Psoas muscle (tissue), 8 donors: ENCODE results near the gene SLC24A3. TPM values are rescaled to one million over a fixed set of nuclear protein-coding genes. Genes with fewer than 3 reads are reported as not detected.

ENCODE experiments used
- ATAC-seq, 4 donors: fragments of 200-7000 bp; cut with Tn5 transposase; one replicate each; pipeline ENCODE4 v1.9.1; 2020; ENCODE audit warnings: moderate library complexity in 3 of 4, mild to moderate bottlenecking in 2 of 4
- DNase-seq, 2 donors: peaks; one replicate each; pipeline ENCODE4 v3.0.0-alpha.2; 2020
- H3K27ac ChIP-seq: fragments of 200-600 bp; one replicate; pipeline ENCODE4 v1.8.0; 2022
- H3K27me3 ChIP-seq, 3 donors: fragments of 200-600 bp in 1 of 3; one replicate each; pipeline versions ENCODE4 v1.6.1 to v1.8.0; 2013 to 2022; ENCODE audit warnings: low read length in 2 of 3, mild to moderate bottlenecking in 2 of 3, moderate library complexity in 1 of 3; ENCODE audit not compliant: insufficient read depth in 3 of 3
- H3K36me3 ChIP-seq, 2 donors: fragments of 200-600 bp in 1 of 2; one replicate each; pipeline versions ENCODE4 v1.6.1 to v1.8.0; 2013 to 2022; ENCODE audit warnings: low read depth in 1 of 2, mild to moderate bottlenecking in 1 of 2, moderate library complexity in 1 of 2; ENCODE audit not compliant: insufficient read depth in 1 of 2
- H3K4me1 ChIP-seq: fragments of 200-600 bp; one replicate; pipeline ENCODE4 v1.8.0; 2022
- H3K4me3 ChIP-seq: fragments of 200-600 bp; one replicate; pipeline ENCODE4 v1.8.0; 2022; ENCODE audit warnings: mild to moderate bottlenecking
- H3K9me3 ChIP-seq: fragments of 200-600 bp; one replicate; pipeline ENCODE4 v1.8.0; 2022
- WGBS, 3 donors: extraction: QIAGEN DNeasy Blood & Tissue Kit; methylation state at CpG; one replicate each; pipeline versions ENCODE4 v1.1.6 to v1.1.7; 2013; 5-methylcytosine and 5-hydroxymethylcytosine counted together
- intact Hi-C, 2 donors: fragments of 100-400 bp; cut with DNase I; formaldehyde crosslinking; loops; one replicate each; pipeline versions ENCODE4 v1.11.0 to v1.14.2; 2022
- polyA plus RNA-seq, 3 donors: library from polyadenylated mRNA; stranded (reverse); fragments of 200-250 nt; gene quantifications; one replicate each; pipeline ENCODE4 v1.2.3, GENCODE V29; 2013
- total RNA-seq, 4 donors: library from RNA; stranded (reverse); fragmentation: NEBNext Ultra II Directional in 2 of 4; extraction: Animal tissue kit (Norgen Biotek cat#: 25700) in 2 of 4; gene quantifications; one replicate each; pipeline versions ENCODE4 v1.2.1 to v1.2.4, GENCODE V29; 2021 to 2023
- TF ChIP-seq, protein P1 (sequence below): fragments of 200-600 bp; IDR thresholded peaks from one replicate; pipeline ENCODE4 v1.8.0; 2022; ENCODE audit warnings: antibody characterized with exemption
- donor health status: healthy with polysubstance abuse.
- donor health status: DM: no; HTN: no; CAD: no; lungs with moderate emphysema.
- donor health status: Bipolar disorder and iron deficiency.
- donor health status: healthy.
- donor health status: DM: yes; HTN: yes; CAD: no.
- donor health status: DM: no; HTN: no; CAD: no.
- donor health status: DM: no; HTN: no; CAD: no.
- donor health status: DM: yes; HTN: yes; CAD: no.

Gene SLC24A3
- total and polyA plus RNA-seq, 7 donors: 3.0 to 24.4 (median 8.2) TPM

DNA sequence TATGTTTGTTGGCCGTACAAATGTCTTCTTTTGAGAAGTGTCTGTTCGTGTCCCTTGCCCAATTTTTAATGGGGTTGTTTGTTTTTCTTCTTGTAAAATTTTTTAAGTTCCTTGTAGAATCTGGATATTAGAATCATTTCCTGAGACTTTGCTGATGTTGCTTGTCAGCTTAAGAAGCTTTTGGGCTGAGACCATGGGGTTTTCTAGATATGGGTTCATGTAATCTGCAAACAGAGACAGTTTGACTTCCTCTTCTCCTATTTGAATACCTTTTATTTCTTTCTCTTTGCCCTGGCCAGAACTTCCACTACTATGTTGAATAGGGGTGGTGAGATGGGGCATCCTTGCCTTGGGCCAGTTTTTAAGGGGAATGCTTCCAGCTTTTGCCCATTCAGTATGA lies 82.6 kb downstream of the SLC24A3 start:
- intact Hi-C loops: no loop called here
- H3K36me3 ChIP-seq: no peaks in the 10 kb centered on the region
- no peak overlapping the region for H3K27ac ChIP-seq
- WGBS, 3 donors: 90 to 92% (median 91%) methylated on average over 2 of the region's 2 CpGs
- no peaks in the 10 kb centered on the region for H3K9me3 ChIP-seq
- H3K27me3 ChIP-seq: no peaks in the 10 kb centered on the region
- H3K4me3 ChIP-seq: no peak overlapping the region
- TF ChIP-seq, protein P1, sequence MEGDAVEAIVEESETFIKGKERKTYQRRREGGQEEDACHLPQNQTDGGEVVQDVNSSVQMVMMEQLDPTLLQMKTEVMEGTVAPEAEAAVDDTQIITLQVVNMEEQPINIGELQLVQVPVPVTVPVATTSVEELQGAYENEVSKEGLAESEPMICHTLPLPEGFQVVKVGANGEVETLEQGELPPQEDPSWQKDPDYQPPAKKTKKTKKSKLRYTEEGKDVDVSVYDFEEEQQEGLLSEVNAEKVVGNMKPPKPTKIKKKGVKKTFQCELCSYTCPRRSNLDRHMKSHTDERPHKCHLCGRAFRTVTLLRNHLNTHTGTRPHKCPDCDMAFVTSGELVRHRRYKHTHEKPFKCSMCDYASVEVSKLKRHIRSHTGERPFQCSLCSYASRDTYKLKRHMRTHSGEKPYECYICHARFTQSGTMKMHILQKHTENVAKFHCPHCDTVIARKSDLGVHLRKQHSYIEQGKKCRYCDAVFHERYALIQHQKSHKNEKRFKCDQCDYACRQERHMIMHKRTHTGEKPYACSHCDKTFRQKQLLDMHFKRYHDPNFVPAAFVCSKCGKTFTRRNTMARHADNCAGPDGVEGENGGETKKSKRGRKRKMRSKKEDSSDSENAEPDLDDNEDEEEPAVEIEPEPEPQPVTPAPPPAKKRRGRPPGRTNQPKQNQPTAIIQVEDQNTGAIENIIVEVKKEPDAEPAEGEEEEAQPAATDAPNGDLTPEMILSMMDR: no peak
- ATAC-seq: no peak
- H3K4me1 ChIP-seq: peaks cover 4% of the 10 kb centered on the region
- no peak for DNase-seq

DNA sequence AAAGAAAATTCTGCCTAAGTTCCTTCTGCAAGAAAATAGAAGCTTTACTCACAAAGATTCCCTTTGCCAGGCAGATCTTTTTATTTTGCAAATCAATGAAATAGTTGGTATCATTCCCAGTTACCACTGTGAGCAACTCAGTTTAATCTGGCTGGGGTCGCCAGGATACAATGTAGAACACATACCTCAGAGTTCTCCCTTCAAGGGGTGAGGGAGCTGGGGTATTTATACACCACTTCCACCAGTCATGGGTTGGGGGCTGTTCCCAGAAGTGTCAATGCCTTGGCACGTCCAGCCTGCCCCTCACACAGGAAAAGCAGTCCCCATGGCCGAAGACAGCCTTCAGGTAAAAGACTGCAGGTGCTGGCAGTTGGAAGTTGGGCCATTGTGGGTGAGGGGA lies 86.2 kb downstream of the SLC24A3 start:
- Histone ChIP-seq H3K27ac (no peak overlapping the region), H3K27me3 (no peaks in the 10 kb centered on the region), H3K36me3 (no peaks in the 10 kb centered on the region), H3K4me1 (no peaks in the 10 kb centered on the region), H3K9me3 (no peaks in the 10 kb centered on the region), H3K4me3 (no peak overlapping the region)
- ATAC-seq (no peak), DNase-seq (no peak)
- intact Hi-C loops: no loop called here
- WGBS, 3 donors: 63 to 82% (median 78%) methylated on average over 3 of the region's 3 CpGs
- TF ChIP-seq, protein P1: no peak

DNA sequence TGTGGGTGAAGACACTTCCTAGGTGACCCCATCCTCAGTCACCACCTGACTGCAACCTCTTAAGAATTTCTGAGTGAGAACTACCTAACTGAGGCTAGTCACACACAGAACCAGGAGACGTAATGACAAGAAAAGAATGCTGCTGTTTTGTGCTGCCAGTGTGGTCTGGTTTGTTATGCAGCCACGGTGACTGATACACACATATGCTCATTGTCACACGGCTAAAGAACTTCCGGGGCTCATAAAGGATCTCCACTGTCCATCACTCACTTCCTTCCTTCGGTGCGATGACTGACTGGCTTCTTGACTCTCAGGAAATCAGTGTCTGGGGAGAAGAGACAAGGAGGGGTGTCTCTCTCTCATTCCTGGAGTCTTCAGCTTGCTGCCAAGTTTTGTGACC lies 88.0 kb downstream of the SLC24A3 start:
- no peak for DNase-seq
- TF ChIP-seq, protein P1: no peak
- intact Hi-C loops: no loop called here

DNA sequence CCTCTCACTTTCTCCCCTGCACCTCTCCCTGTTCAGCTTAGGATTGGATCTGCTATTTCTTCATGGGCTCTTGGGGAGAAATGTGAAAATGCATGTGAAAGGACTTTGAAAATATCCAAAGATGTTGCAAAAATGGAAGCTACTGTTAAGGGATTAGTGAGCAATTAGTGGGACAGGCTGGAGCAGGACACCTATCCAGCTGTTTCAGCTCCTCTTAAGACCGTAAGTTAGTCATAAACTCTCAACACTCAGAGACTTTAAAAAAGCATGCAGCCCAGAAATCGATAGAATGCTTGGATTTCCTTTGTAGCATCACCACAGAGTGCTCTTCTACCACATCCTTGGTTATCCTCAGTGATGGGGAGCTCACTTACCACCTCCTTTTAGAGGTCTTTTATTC lies 88.7 kb downstream of the SLC24A3 start:
- DNase-seq (no peak), ATAC-seq (no peak)
- no peaks in the 10 kb centered on the region for H3K36me3 ChIP-seq
- WGBS, 3 donors: 76 to 90% (median 84%) methylated on average over 2 of the region's 2 CpGs
- TF ChIP-seq, protein P1: no peak
- no peak overlapping the region for H3K4me3 ChIP-seq
- intact Hi-C loops: no loop called here
- H3K27me3 ChIP-seq: no peaks in the 10 kb centered on the region
- no peaks in the 10 kb centered on the region for H3K9me3 ChIP-seq
- H3K4me1 ChIP-seq: peaks cover 3% of the 10 kb centered on the region
- H3K27ac ChIP-seq: no peak overlapping the region

More for the DNA sequence above, 88.0 kb downstream of the SLC24A3 start:
- no peak for ATAC-seq
- H3K27ac ChIP-seq: no peak overlapping the region
- peaks cover 3% of the 10 kb centered on the region for H3K4me1 ChIP-seq
- no peaks in the 10 kb centered on the region for H3K27me3 ChIP-seq
- no peak overlapping the region for H3K4me3 ChIP-seq
- H3K36me3 ChIP-seq: no peaks in the 10 kb centered on the region
- 82 to 84% (median 83%) methylated on average over 6 of the region's 6 CpGs for WGBS, 3 donors
- no peaks in the 10 kb centered on the region for H3K9me3 ChIP-seq

DNA sequence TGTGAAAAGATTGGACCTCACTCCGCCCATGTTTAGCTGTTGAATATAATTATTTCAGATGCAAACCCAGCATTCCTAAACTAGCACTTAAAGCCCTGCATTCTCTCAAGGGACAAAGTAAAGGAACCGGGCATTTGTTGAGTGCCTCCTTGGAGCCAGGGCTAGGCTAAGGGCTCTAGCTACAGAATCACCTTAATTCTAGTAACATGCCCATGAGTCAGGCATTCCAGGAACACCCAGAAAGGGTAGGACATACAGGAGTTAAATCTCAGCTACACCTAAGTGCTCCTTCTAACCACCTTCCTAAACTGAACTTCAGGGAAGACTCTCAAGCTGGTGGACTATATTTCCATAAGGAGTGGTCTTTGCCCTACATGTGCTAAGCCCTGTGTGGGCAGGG lies 89.4 kb downstream of the SLC24A3 start:
- intact Hi-C loops: no loop called here
- H3K9me3 ChIP-seq: no peaks in the 10 kb centered on the region

More for the DNA sequence above, 89.4 kb downstream of the SLC24A3 start:
- DNase-seq (no peak), ATAC-seq (no peak)
- Histone ChIP-seq H3K36me3 (no peaks in the 10 kb centered on the region), H3K4me1 (peaks cover 3% of the 10 kb centered on the region), H3K27me3 (no peaks in the 10 kb centered on the region), H3K4me3 (no peak overlapping the region), H3K27ac (no peak overlapping the region)
- TF ChIP-seq, protein P1: no peak
- WGBS, 3 donors: 84 to 93% (median 92%) methylated on average over 2 of the region's 2 CpGs
